Stomach (tissue), 9 donors: ENCODE measurements around the gene SEMA5A. TPM values are rescaled to one million over a fixed set of nuclear protein-coding genes. Genes with fewer than 3 reads are reported as not detected.

ENCODE experiments used
- DNase-seq, 2 donors: peaks; one replicate each; pipeline versions ENCODE4 v3.0.0 to v3.0.0-alpha.2; 2013 to 2019
- H3K27ac ChIP-seq, 5 donors: fragments of 200-600 bp in 4 of 5; sonication (generic) in 4 of 5; one replicate each; pipeline ENCODE4 v1.5.1; 2013 to 2019; ENCODE audit warnings: mild to moderate bottlenecking in 1 of 5, moderate library complexity in 1 of 5
- H3K27me3 ChIP-seq, 3 donors: fragments of 200-600 bp; sonication (generic); one replicate each; pipeline ENCODE4 v1.5.1; 2017 to 2019; ENCODE audit warnings: mixed run types in 1 of 3
- H3K36me3 ChIP-seq, 4 donors: fragments of 200-600 bp; sonication (generic); 1 replicate in 3 of 4; 2 replicates in 1 of 4; pipeline ENCODE4 v1.5.1; 2016 to 2019
- H3K4me1 ChIP-seq, 4 donors: fragments of 200-600 bp; sonication (generic); one replicate each; pipeline ENCODE4 v1.5.1; 2016 to 2019
- H3K4me3 ChIP-seq, 4 donors: fragments of 200-600 bp; sonication (generic) in 3 of 4; one replicate each; pipeline ENCODE4 v1.5.1; 2016 to 2019; ENCODE audit warnings: mild to moderate bottlenecking in 1 of 4
- H3K9me3 ChIP-seq, 4 donors: fragments of 200-600 bp; sonication (generic); one replicate each; pipeline ENCODE4 v1.5.1; 2016 to 2019
- EP300 ChIP-seq: sonication (generic); formaldehyde crosslinking; IDR thresholded peaks from one replicate; pipeline ENCODE4 v1.6.1; 2017; ENCODE audit warnings: antibody characterized with exemption
- POLR2A ChIP-seq, 4 donors: fragments of 450-650 bp; IDR thresholded peaks; one replicate each; pipeline ENCODE4 v1.6.1; 2016; ENCODE audit warnings: antibody characterized with exemption in 4 of 4, control low read depth in 2 of 4, mild to moderate bottlenecking in 1 of 4, moderate library complexity in 1 of 4
- POLR2AphosphoS5 ChIP-seq, 3 donors: sonication (generic); formaldehyde crosslinking; IDR thresholded peaks; one replicate each; pipeline ENCODE4 v1.6.1; 2016; ENCODE audit warnings: antibody characterized with exemption in 3 of 3
- WGBS, 5 donors: extraction: QIAGEN DNeasy Blood & Tissue Kit in 3 of 5; methylation state at CpG; one replicate each; pipeline versions ENCODE4 v1.1.5 to v1.1.7; 2013 to 2018; 5-methylcytosine and 5-hydroxymethylcytosine counted together
- intact Hi-C: fragments of 100-400 bp; cut with DNase I; formaldehyde crosslinking; loops from one replicate; pipeline ENCODE4 v1.15.1; 2023; ENCODE audit warnings: low total_unique reads
- polyA plus RNA-seq, 3 donors: library from polyadenylated mRNA; stranded (reverse); fragments of 200-250 nt; gene quantifications; one replicate each; pipeline ENCODE4 v1.2.3, GENCODE V29; 2013
- total RNA-seq, 5 donors: library from RNA; depleted of rRNA; stranded (reverse); fragments of >200 nt; gene quantifications; one replicate each; pipeline versions ENCODE4 v1.1.0 to v1.2.3, GENCODE V29; 2014 to 2016
- TF ChIP-seq, protein P1 (sequence below), 7 experiments: fragments of 450-650 bp in 4 of 7; fragments of 200-600 bp in 3 of 7; sonication (generic) in 3 of 7; IDR thresholded peaks; one replicate each; pipeline ENCODE4 v1.5.1; 2016 to 2019; ENCODE audit warnings: antibody characterized with exemption in 7 of 7, control low read depth in 2 of 7, mild to moderate bottlenecking in 1 of 7
- donor health status: healthy with polysubstance abuse.
- donor health status: Bipolar disorder and iron deficiency.
- donor health status: healthy.

Gene SEMA5A
- total and polyA plus RNA-seq, 8 donors = 0.62 to 26.4 (median 3.2) TPM

DNA sequence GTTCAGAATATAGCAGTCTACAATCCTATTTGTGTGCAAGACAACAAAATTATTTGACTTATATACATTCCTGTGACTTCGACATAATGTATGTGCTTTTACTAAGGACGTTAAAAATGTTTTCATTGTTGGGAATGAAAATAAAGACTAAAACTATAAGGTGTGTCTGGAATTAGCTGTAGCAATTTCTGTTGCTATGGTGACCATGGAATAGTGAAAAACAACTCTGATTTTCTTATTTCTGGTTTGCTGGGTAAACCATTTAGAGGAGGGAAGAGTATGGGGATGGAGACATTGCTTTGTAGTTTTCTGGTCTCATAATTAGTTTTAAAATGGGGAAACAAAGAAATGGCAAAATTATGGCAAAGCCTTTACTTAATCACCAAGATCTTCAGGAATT is 343.2 kb downstream of the SEMA5A start:
- TF ChIP-seq, protein P1, sequence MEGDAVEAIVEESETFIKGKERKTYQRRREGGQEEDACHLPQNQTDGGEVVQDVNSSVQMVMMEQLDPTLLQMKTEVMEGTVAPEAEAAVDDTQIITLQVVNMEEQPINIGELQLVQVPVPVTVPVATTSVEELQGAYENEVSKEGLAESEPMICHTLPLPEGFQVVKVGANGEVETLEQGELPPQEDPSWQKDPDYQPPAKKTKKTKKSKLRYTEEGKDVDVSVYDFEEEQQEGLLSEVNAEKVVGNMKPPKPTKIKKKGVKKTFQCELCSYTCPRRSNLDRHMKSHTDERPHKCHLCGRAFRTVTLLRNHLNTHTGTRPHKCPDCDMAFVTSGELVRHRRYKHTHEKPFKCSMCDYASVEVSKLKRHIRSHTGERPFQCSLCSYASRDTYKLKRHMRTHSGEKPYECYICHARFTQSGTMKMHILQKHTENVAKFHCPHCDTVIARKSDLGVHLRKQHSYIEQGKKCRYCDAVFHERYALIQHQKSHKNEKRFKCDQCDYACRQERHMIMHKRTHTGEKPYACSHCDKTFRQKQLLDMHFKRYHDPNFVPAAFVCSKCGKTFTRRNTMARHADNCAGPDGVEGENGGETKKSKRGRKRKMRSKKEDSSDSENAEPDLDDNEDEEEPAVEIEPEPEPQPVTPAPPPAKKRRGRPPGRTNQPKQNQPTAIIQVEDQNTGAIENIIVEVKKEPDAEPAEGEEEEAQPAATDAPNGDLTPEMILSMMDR (IDR thresholded peaks at IDR 0.05) = no peak
- TF ChIP-seq EP300 (no peak), POLR2AphosphoS5 (IDR thresholded peaks at IDR 0.05) (no peak), POLR2A (IDR thresholded peaks at IDR 0.05) (no peak)
- no peaks in the 10 kb centered on the region for H3K27me3 ChIP-seq
- no peak for DNase-seq
- 78 to 88% (median 83%) methylated on average over 2 of the region's 2 CpGs for WGBS, 5 donors
- intact Hi-C loops = loop anchor here (10.0 kb wide), 1 partner anchor 448 kb away; no protein-coding TSS in a partner anchor
- no peaks in the 10 kb centered on the region for H3K36me3 ChIP-seq
- H3K4me3 ChIP-seq = no peak overlapping the region
- H3K9me3 ChIP-seq = no peaks in the 10 kb centered on the region
- H3K4me1 ChIP-seq = peaks cover 0 to 4% (median 0%) of the 10 kb centered on the region in 4 donors
- no peak overlapping the region for H3K27ac ChIP-seq

DNA sequence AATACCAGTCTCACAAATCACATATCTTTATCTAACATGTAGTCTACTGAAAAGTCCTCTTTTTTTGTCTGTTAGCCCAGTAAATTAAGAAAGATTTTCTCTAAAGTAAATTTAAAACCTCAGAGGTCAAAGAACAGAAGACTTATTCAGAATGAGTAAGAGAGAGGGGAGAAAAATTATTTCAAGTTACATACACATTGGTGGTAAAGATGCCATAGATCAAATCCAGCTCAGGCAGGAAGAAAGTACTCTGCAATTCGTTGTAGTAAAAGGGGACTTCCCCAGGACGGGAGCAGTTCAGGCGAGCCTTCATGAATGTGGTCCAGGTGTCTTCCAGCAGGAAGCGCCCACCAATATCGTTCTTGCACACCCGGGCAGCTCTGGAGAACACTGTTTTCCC is 344.1 kb downstream of the SEMA5A start:
- H3K4me1 ChIP-seq = peaks cover 0 to 4% (median 0%) of the 10 kb centered on the region in 4 donors
- no peaks in the 10 kb centered on the region for H3K27me3 ChIP-seq
- no peaks in the 10 kb centered on the region for H3K9me3 ChIP-seq
- TF ChIP-seq EP300 (no peak), POLR2A (IDR thresholded peaks at IDR 0.05) (no peak), POLR2AphosphoS5 (IDR thresholded peaks at IDR 0.05) (no peak)
- TF ChIP-seq, protein P1 (IDR thresholded peaks at IDR 0.05) = no peak
- H3K4me3 ChIP-seq = no peak overlapping the region
- DNase-seq = no peak
- intact Hi-C loops = loop anchor here (10.0 kb wide), 1 partner anchor 447 kb away; no protein-coding TSS in a partner anchor
- no peaks in the 10 kb centered on the region for H3K36me3 ChIP-seq
- 74 to 80% (median 79%) methylated on average over 6 of the region's 6 CpGs for WGBS, 5 donors
- H3K27ac ChIP-seq = no peak overlapping the region

DNA sequence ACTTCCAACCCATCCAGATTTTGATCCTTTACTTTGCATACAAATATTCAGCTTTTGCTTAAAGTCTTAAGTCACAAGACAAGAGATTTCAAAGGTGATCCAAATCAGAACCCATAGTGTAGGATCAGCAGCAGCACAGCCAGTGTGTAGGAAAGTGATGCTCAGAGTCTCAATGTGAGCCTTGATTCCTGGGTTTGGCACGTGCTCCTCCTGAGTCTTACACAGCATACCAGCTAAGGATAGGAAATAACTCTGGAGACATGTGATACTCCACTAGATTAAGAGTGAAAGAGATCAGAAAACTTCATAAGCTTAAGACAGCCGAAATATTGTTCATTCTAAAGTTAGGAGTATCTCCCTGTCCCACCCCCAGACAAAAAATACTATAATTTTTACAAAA is 344.9 kb downstream of the SEMA5A start:
- WGBS, 5 donors = 50 to 83% (median 80%) methylated on average over 2 of the region's 2 CpGs
- no peak overlapping the region for H3K4me3 ChIP-seq
- no peak overlapping the region for H3K27ac ChIP-seq
- intact Hi-C loops = loop anchor here (10.0 kb wide), 1 partner anchor 446 kb away; no protein-coding TSS in a partner anchor
- H3K36me3 ChIP-seq = no peaks in the 10 kb centered on the region
- H3K4me1 ChIP-seq = peaks cover 0 to 4% (median 0%) of the 10 kb centered on the region in 4 donors
- no peak for DNase-seq
- no peak for TF ChIP-seq EP300
- TF ChIP-seq POLR2AphosphoS5 (IDR thresholded peaks at IDR 0.05) = no peak
- TF ChIP-seq, protein P1 (IDR thresholded peaks at IDR 0.05) = no peak
- no peak for TF ChIP-seq POLR2A (IDR thresholded peaks at IDR 0.05)
- no peaks in the 10 kb centered on the region for H3K27me3 ChIP-seq
- H3K9me3 ChIP-seq = no peaks in the 10 kb centered on the region

DNA sequence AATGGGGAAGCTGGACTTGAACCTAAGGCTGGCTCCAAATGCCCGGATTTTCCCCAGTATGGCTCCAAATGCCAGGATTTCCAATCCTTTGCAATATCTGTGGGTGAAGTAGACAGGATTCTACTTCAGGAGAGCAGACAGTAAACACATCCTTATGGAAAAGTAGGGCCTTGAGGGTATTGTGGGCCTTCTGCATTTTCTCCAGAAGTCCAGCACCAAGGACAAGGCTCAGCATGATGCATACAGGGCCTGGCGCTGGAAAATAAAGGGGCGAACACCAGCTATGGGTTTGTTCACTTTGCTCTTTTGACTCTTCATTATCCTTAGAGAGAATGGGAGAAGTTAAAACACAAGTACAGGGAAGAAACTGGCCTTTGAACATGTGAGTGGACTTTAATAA is 347.5 kb downstream of the SEMA5A start:
- Histone ChIP-seq H3K27me3 (no peaks in the 10 kb centered on the region), H3K27ac (no peak overlapping the region), H3K4me3 (no peak overlapping the region), H3K9me3 (no peaks in the 10 kb centered on the region), H3K36me3 (no peaks in the 10 kb centered on the region), H3K4me1 (peaks cover 0 to 4% (median 0%) of the 10 kb centered on the region in 4 donors)
- TF ChIP-seq, protein P1 (IDR thresholded peaks at IDR 0.05) = no peak
- TF ChIP-seq POLR2AphosphoS5 (IDR thresholded peaks at IDR 0.05) (no peak), EP300 (no peak), POLR2A (IDR thresholded peaks at IDR 0.05) (no peak)
- intact Hi-C loops = no loop called here
- WGBS, 5 donors = 79 to 94% (median 81%) methylated on average over 3 of the region's 3 CpGs
- peak in 1 of 2 donors; percentile 17 for DNase-seq
